ENCODE results near the gene NDUFC1. TPM values are rescaled to one million over a fixed set of nuclear protein-coding genes. Genes with fewer than 3 reads are reported as not detected.

The NDUFC1 gene
- total and polyA plus RNA-seq, 2 of the 8 experiments (the other 6 are each of a cell fraction or from before 2014, with no cell fraction given): 41.9 to 62.0 TPM

- Histone ChIP-seq H2BK15ac (ENCODE audit: low read length) (no peak overlapping the region), H3K9me3 (ENCODE audit: insufficient read depth in 2 of 2, low read depth in 1 of 2, low read length in 1 of 2) (no peaks in the 10 kb centered on the region), H3K14ac (ENCODE audit: insufficient read length) (no peak overlapping the region), H2AK5ac (ENCODE audit: low read depth, low read length) (no peak overlapping the region), H3K79me2 (ENCODE audit: control insufficient read depth in 1 of 2, insufficient read depth in 2 of 2, low read length in 2 of 2) (no peaks in the 10 kb centered on the region), H2BK20ac (ENCODE audit: low read length) (no peak overlapping the region), H3K9ac (replicated peaks in 1 of 4; ENCODE audit: extremely low read depth in 1 of 4, low read depth in 3 of 4, low read length in 3 of 4) (no peak overlapping the region), H3K27ac (ENCODE audit: low read depth, low read length) (no peak overlapping the region), H3K23ac (ENCODE audit: insufficient read length) (no peak overlapping the region), H4K91ac (replicated peaks; ENCODE audit: insufficient read length, low read length) (no peak overlapping the region), H3K4me1 (replicated peaks in 1 of 4; ENCODE audit: control insufficient read depth in 3 of 4, insufficient read depth in 4 of 4, low read length in 3 of 4) (peaks cover 1 to 4% (median 2%) of the 10 kb centered on the region in 4 experiments; a peak in 5 of 7 replicates), H3K79me1 (ENCODE audit: low read depth, low read length) (no peaks in the 10 kb centered on the region), H3K23me2 (ENCODE audit: low read depth, low read length) (peaks cover 9% of the 10 kb centered on the region), H2BK120ac (replicated peaks; ENCODE audit: low read depth, low read length) (no peak overlapping the region), H3K4ac (replicated peaks; ENCODE audit: insufficient read length, low read depth, low read length) (no peak overlapping the region), H4K8ac (ENCODE audit: extremely low read depth, insufficient read depth, low read length) (no peak overlapping the region), H3K4me3 (ENCODE audit: extremely low read depth in 1 of 4, insufficient read depth in 2 of 4, low read depth in 3 of 4, low read length in 4 of 4) (no peak overlapping the region), H3K56ac (replicated peaks; ENCODE audit: insufficient read length, low read depth, low read length) (no peak overlapping the region), H2AFZ (ENCODE audit: low read length) (no peak overlapping the region), H3K4me2 (ENCODE audit: insufficient read depth in 1 of 2, low read depth in 2 of 2, low read length in 2 of 2) (no peak overlapping the region), H3K36me3 (ENCODE audit: control insufficient read depth in 2 of 4, insufficient read depth in 4 of 4, low read length in 3 of 4) (no peaks in the 10 kb centered on the region), H3K27me3 (replicated peaks in 1 of 4; ENCODE audit: control insufficient read depth in 3 of 4, extremely low read depth in 1 of 4, insufficient read depth in 3 of 4, low read length in 3 of 4) (peaks cover 5 to 27% (median 22%) of the 10 kb centered on the region in 4 experiments), H3K18ac (ENCODE audit: extremely low read depth, low read length) (no peak overlapping the region), H4K20me1 (replicated peaks in 1 of 2; ENCODE audit: control insufficient read depth in 1 of 2, insufficient read depth in 2 of 2, low read length in 2 of 2) (no peaks in the 10 kb centered on the region), H2BK12ac (ENCODE audit: low read depth, low read length) (no peak overlapping the region), H4K5ac (ENCODE audit: insufficient read length, low read depth, low read length) (no peak overlapping the region), H2BK5ac (ENCODE audit: low read depth, low read length) (no peak overlapping the region)
- POLR2A ChIA-PET (ENCODE audit: partially characterized antibody): interaction anchor here (0.7 to 1.0 kb wide), 2 partner anchors 26 to 60 kb away, joined by 3 to 5 read pairs; partner anchors contain the start of gene NAA15
- CTCF ChIA-PET (ENCODE audit: partially characterized antibody): interaction anchor here (0.9 to 1.0 kb wide), 2 partner anchors 8 to 108 kb away, joined by 3 read pairs; no protein-coding TSS in a partner anchor
- DNase-seq (ENCODE audit: low read depth in 1 of 2, low spot score in 2 of 2) (no peak), FAIRE-seq (no peak)
- 91% methylated on average over 4 of the region's 4 CpGs; no CpG with 5 or more reads in 1 of the 2 experiments for WGBS, 2 experiments (ENCODE audit: extremely low coverage in 1 of 2, insufficient coverage in 1 of 2, insufficient read length in 1 of 2, insufficient replicate concordance in 2 of 2, low coverage in 1 of 2, low lambda C conversion rate in 2 of 2, missing lambda C conversion rate in 1 of 2)
- TF ChIP-seq TBP (IDR thresholded peaks at IDR 0.05; ENCODE audit: low read depth, low read length): no peak
- no peak for TF ChIP-seq POU5F1 (IDR thresholded peaks at IDR 0.05; ENCODE audit: low read depth, low read length)
- no peak for TF ChIP-seq SP4 (IDR thresholded peaks at IDR 0.05; ENCODE audit: low read length)
- TF ChIP-seq FOSL1 (IDR thresholded peaks at IDR 0.05; ENCODE audit: insufficient read depth, low read depth, low read length): no peak
Observed at GRCh38 chr4:139275281-139275735, 27.0 kb downstream of the NDUFC1 start.
